Tibial nerve (tissue), 4 donors: ENCODE data around the gene GPC6.

Experiments
- CTCF ChIP-seq, 5 experiments: fragments of 200-600 bp in 3 of 5; fragments of 450-650 bp in 2 of 5; sonication (generic) in 3 of 5; IDR thresholded peaks; one replicate each; pipeline ENCODE4 v1.5.1; 2016 to 2019; ENCODE audit warnings: antibody characterized with exemption in 5 of 5, mild to moderate bottlenecking in 3 of 5, moderate library complexity in 2 of 5
- EP300 ChIP-seq, 2 donors: sonication (generic); formaldehyde crosslinking; IDR thresholded peaks; one replicate each; pipeline ENCODE4 v1.6.1; 2017; ENCODE audit warnings: antibody characterized with exemption in 2 of 2, mild to moderate bottlenecking in 1 of 2
- POLR2A ChIP-seq, 2 donors: fragments of 450-650 bp; IDR thresholded peaks; one replicate each; pipeline ENCODE4 v1.6.1; 2017; ENCODE audit warnings: antibody characterized with exemption in 2 of 2, mild to moderate bottlenecking in 2 of 2, moderate library complexity in 2 of 2

- TF ChIP-seq CTCF (IDR thresholded peaks at IDR 0.05) (no peak), EP300 (IDR thresholded peaks at IDR 0.05) (no peak), POLR2A (IDR thresholded peaks at IDR 0.05) (no peak)
These were observed 119.2 kb downstream of the GPC6 start for GRCh38 chr13:93345770-93346169.
